ENCODE data around the gene KRTAP4-2. TPM values are rescaled to one million over a fixed set of nuclear protein-coding genes. Genes with fewer than 3 reads are reported as not detected.
"Not testable (repeated sequence)": the region's sequence is repeated elsewhere in the genome, so short reads cannot be mapped to it uniquely, and the experiment has no call there.

The KRTAP4-2 gene
- total RNA-seq, 1 donor from 2014 or later: not detected

- Mint-ChIP-seq H3K4me3 (no peak within 1 kb of the TSS), H3K27me3 (peaks cover 2% of the 10 kb centered on the region), H3K9me3 (no peaks in the 10 kb centered on the region), H3K27ac (no peak within 1 kb of the TSS), H3K4me1 (no peaks in the 10 kb centered on the region), H3K36me3 (ENCODE audit: low read depth) (no peaks in the 10 kb centered on the region)
- intact Hi-C loops (cut with micrococcal nuclease): no loop called here
- DNase-seq: no peak
Measured at GRCh38 chr17:41184480-41184961, 6.5 kb upstream of the KRTAP4-2 start, which contains the start of gene KRTAP4-1. KRTAP4-1 (minus strand) TSS chr17:41184911; CDS start chr17:41184854, 57 bp downstream.

GRCh38 chr17:41178843-41179616 is 1.0 kb upstream of the KRTAP4-2 start:
- Mint-ChIP-seq H3K27me3 (peaks cover 2% of the 10 kb centered on the region), H3K9me3 (no peaks in the 10 kb centered on the region), H3K4me1 (no peaks in the 10 kb centered on the region), H3K27ac (no peak overlapping the region), H3K36me3 (ENCODE audit: low read depth) (no peaks in the 10 kb centered on the region), H3K4me3 (no peak overlapping the region)
- DNase-seq: no peak
- intact Hi-C loops (cut with micrococcal nuclease): no loop called here

- H3K27me3 Mint-ChIP-seq: peaks cover 2% of the 10 kb centered on the region
- intact Hi-C loops (cut with micrococcal nuclease): no loop called here
- no peaks in the 10 kb centered on the region for H3K36me3 Mint-ChIP-seq (ENCODE audit: low read depth)
- no peak for DNase-seq
- H3K4me3 Mint-ChIP-seq: no peak overlapping the region
- no peak overlapping the region for H3K27ac Mint-ChIP-seq
- H3K4me1 Mint-ChIP-seq: no peaks in the 10 kb centered on the region
- H3K9me3 Mint-ChIP-seq: no peaks in the 10 kb centered on the region
Measured at GRCh38 chr17:41178341-41178740, 320 bp upstream of the KRTAP4-2 start.

GRCh38 chr17:41176744-41177387 is 1.2 kb downstream of the KRTAP4-2 start:
- no peaks in the 10 kb centered on the region for H3K4me1 Mint-ChIP-seq
- no peaks in the 10 kb centered on the region for H3K9me3 Mint-ChIP-seq
- no peaks in the 10 kb centered on the region for H3K27me3 Mint-ChIP-seq
- DNase-seq: no peak
- H3K27ac Mint-ChIP-seq: no peak overlapping the region
- intact Hi-C loops (cut with micrococcal nuclease): no loop called here
- H3K4me3 Mint-ChIP-seq: no peak overlapping the region
- H3K36me3 Mint-ChIP-seq (ENCODE audit: low read depth): no peaks in the 10 kb centered on the region

GRCh38 chr17:41171886-41172285 is 6.1 kb downstream of the KRTAP4-2 start:
- no peaks in the 10 kb centered on the region for H3K36me3 Mint-ChIP-seq (ENCODE audit: low read depth)
- H3K4me3 Mint-ChIP-seq: no peak overlapping the region
- no peaks in the 10 kb centered on the region for H3K4me1 Mint-ChIP-seq
- no peak for DNase-seq
- peaks cover 2% of the 10 kb centered on the region for H3K27me3 Mint-ChIP-seq
- H3K27ac Mint-ChIP-seq: no peak overlapping the region
- intact Hi-C loops (cut with micrococcal nuclease): no loop called here
- no peaks in the 10 kb centered on the region for H3K9me3 Mint-ChIP-seq

GRCh38 chr17:41168121-41168520 is 9.9 kb downstream of the KRTAP4-2 start, which contains the start of gene KRTAP4-3:
KRTAP4-3 (minus strand) TSS chr17:41168221; CDS start chr17:41168172, 49 bp downstream.
- H3K27ac Mint-ChIP-seq: no peak within 1 kb of the TSS
- H3K36me3 Mint-ChIP-seq (ENCODE audit: low read depth): no peaks in the 10 kb centered on the region
- peaks cover 2% of the 10 kb centered on the region for H3K27me3 Mint-ChIP-seq
- no peak within 1 kb of the TSS for H3K4me3 Mint-ChIP-seq
- intact Hi-C loops (cut with micrococcal nuclease): no loop called here
- no peaks in the 10 kb centered on the region for H3K9me3 Mint-ChIP-seq
- no peak for DNase-seq
- no peaks in the 10 kb centered on the region for H3K4me1 Mint-ChIP-seq

- peaks cover 2% of the 10 kb centered on the region for H3K27me3 Mint-ChIP-seq
- intact Hi-C loops (cut with micrococcal nuclease): no loop called here
- H3K27ac Mint-ChIP-seq: no peak overlapping the region
- no peaks in the 10 kb centered on the region for H3K36me3 Mint-ChIP-seq (ENCODE audit: low read depth)
- H3K9me3 Mint-ChIP-seq: no peaks in the 10 kb centered on the region
- no peak for DNase-seq
- no peak overlapping the region for H3K4me3 Mint-ChIP-seq
- H3K4me1 Mint-ChIP-seq: no peaks in the 10 kb centered on the region
Measured at GRCh38 chr17:41167561-41167960, 10.5 kb downstream of the KRTAP4-2 start.

GRCh38 chr17:41163828-41164227 is 14.2 kb downstream of the KRTAP4-2 start:
- no peak for DNase-seq
- intact Hi-C loops (cut with micrococcal nuclease): no loop called here

GRCh38 chr17:41160648-41161047 is 17.4 kb downstream of the KRTAP4-2 start, which contains the start of gene KRTAP4-4:
KRTAP4-4 (minus strand) TSS chr17:41160748; CDS start chr17:41160691, 57 bp downstream.
- Mint-ChIP-seq H3K4me1 (no peaks in the 10 kb centered on the region), H3K27ac (no peak within 1 kb of the TSS), H3K27me3 (peaks cover 8% of the 10 kb centered on the region), H3K9me3 (no peaks in the 10 kb centered on the region), H3K36me3 (ENCODE audit: low read depth) (no peaks in the 10 kb centered on the region), H3K4me3 (no peak within 1 kb of the TSS)
- intact Hi-C loops (cut with micrococcal nuclease): no loop called here
- DNase-seq: no peak

More at GRCh38 chr17:41163828-41164227, 14.2 kb downstream of the KRTAP4-2 start:
- Mint-ChIP-seq H3K36me3 (ENCODE audit: low read depth) (no peaks in the 10 kb centered on the region), H3K4me3 (no peak overlapping the region), H3K4me1 (no peaks in the 10 kb centered on the region), H3K27ac (no peak overlapping the region), H3K9me3 (no peaks in the 10 kb centered on the region), H3K27me3 (no peaks in the 10 kb centered on the region)

GRCh38 chr17:41160190-41160589 is 17.8 kb downstream of the KRTAP4-2 start:
- H3K36me3 Mint-ChIP-seq (ENCODE audit: low read depth); DNase-seq; H3K9me3 Mint-ChIP-seq; H3K27me3 Mint-ChIP-seq; H3K4me1 Mint-ChIP-seq; intact Hi-C loops (cut with micrococcal nuclease); H3K4me3 Mint-ChIP-seq; H3K27ac Mint-ChIP-seq: not testable (repeated sequence)

GRCh38 chr17:41153856-41154255 is 24.2 kb downstream of the KRTAP4-2 start:
- Mint-ChIP-seq H3K27ac (no peak overlapping the region), H3K4me3 (no peak overlapping the region), H3K27me3 (peaks cover 16% of the 10 kb centered on the region), H3K9me3 (no peaks in the 10 kb centered on the region), H3K4me1 (no peaks in the 10 kb centered on the region), H3K36me3 (ENCODE audit: low read depth) (no peaks in the 10 kb centered on the region)
- intact Hi-C loops (cut with micrococcal nuclease): no loop called here
- no peak for DNase-seq

- Mint-ChIP-seq H3K4me3 (no peak overlapping the region), H3K27me3 (peaks cover 10% of the 10 kb centered on the region), H3K36me3 (ENCODE audit: low read depth) (no peaks in the 10 kb centered on the region), H3K9me3 (no peaks in the 10 kb centered on the region), H3K4me1 (no peaks in the 10 kb centered on the region), H3K27ac (no peak overlapping the region)
- intact Hi-C loops (cut with micrococcal nuclease): no loop called here
- DNase-seq: no peak
Measured at GRCh38 chr17:41151525-41151924, 26.5 kb downstream of the KRTAP4-2 start.

- no peak for DNase-seq
- no peaks in the 10 kb centered on the region for H3K36me3 Mint-ChIP-seq (ENCODE audit: low read depth)
- H3K27me3 Mint-ChIP-seq: peaks cover 6% of the 10 kb centered on the region
- intact Hi-C loops (cut with micrococcal nuclease): no loop called here
- no peaks in the 10 kb centered on the region for H3K9me3 Mint-ChIP-seq
- H3K4me3 Mint-ChIP-seq: no peak overlapping the region
- no peak overlapping the region for H3K27ac Mint-ChIP-seq
- no peaks in the 10 kb centered on the region for H3K4me1 Mint-ChIP-seq
Measured at GRCh38 chr17:41150026-41150425, 28.0 kb downstream of the KRTAP4-2 start.

GRCh38 chr17:41149652-41149985 is 28.4 kb downstream of the KRTAP4-2 start, which contains the start of gene KRTAP4-5:
KRTAP4-5 (minus strand) TSS chr17:41149825; CDS start chr17:41149767, 58 bp downstream.
- no peak for DNase-seq
- Mint-ChIP-seq H3K27me3 (peaks cover 6% of the 10 kb centered on the region), H3K9me3 (no peaks in the 10 kb centered on the region), H3K4me1 (no peaks in the 10 kb centered on the region), H3K4me3 (no peak within 1 kb of the TSS), H3K36me3 (ENCODE audit: low read depth) (no peaks in the 10 kb centered on the region), H3K27ac (no peak within 1 kb of the TSS)
- intact Hi-C loops (cut with micrococcal nuclease): no loop called here
